BE2C (cell line): ENCODE measurements around the gene IQCE.
"Not testable (repeated sequence)": the region's sequence is repeated elsewhere in the genome, so short reads cannot be mapped to it uniquely, and the experiment has no call there.

Experiments used
- DNase-seq: peaks from one replicate; pipeline ENCODE4 v3.0.0-alpha.2; 2020
- H3K27me3 ChIP-seq: fragments of 250-450 bp; sonication (Bioruptor Pico); 2 replicates; pipeline ENCODE4 v1.5.1; 2020; ENCODE audit warnings: mild to moderate bottlenecking
- H3K36me3 ChIP-seq: fragments of 250-450 bp; sonication (Bioruptor Pico); 2 replicates; pipeline ENCODE4 v1.5.1; 2020; ENCODE audit warnings: mild to moderate bottlenecking
- H3K4me1 ChIP-seq: fragments of 250-450 bp; sonication (Bioruptor Pico); 2 replicates; pipeline ENCODE4 v1.5.1; 2020
- H3K4me3 ChIP-seq: 2 replicates; pipeline ENCODE4 v1.5.1; 2011; ENCODE audit warnings: low read depth, low read length
- H3K9me3 ChIP-seq: fragments of 250-450 bp; sonication (Bioruptor Pico); 2 replicates; pipeline ENCODE4 v1.5.1; 2020
- CTCF ChIP-seq: IDR thresholded peaks from 2 replicates; pipeline ENCODE4 v1.5.1; 2012; ENCODE audit warnings: mild to moderate bottlenecking, low read depth, low read length

Gene IQCE

GRCh38 chr7:2534214-2534613, 24.6 kb upstream of the IQCE start:
- DNase-seq, H3K4me3 ChIP-seq, H3K9me3 ChIP-seq, H3K4me1 ChIP-seq, H3K27me3 ChIP-seq: not testable (repeated sequence)
- H3K36me3 ChIP-seq: peaks cover 23% of the 10 kb centered on the region

GRCh38 chr7:2535872-2536627, 22.7 kb upstream of the IQCE start:
- not testable (repeated sequence) for H3K9me3 ChIP-seq, H3K4me1 ChIP-seq, H3K27me3 ChIP-seq, H3K4me3 ChIP-seq
- peak; percentile 79 for DNase-seq
- peaks cover 31% of the 10 kb centered on the region for H3K36me3 ChIP-seq

GRCh38 chr7:2537981-2538851, 20.6 kb upstream of the IQCE start:
- Histone ChIP-seq H3K27me3 (no peaks in the 10 kb centered on the region), H3K36me3 (peaks cover 45% of the 10 kb centered on the region)
- no peak for TF ChIP-seq CTCF

GRCh38 chr7:2539031-2539911, 19.5 kb upstream of the IQCE start:
- Histone ChIP-seq H3K36me3 (peaks cover 52% of the 10 kb centered on the region), H3K4me1 (no peaks in the 10 kb centered on the region), H3K4me3 (no peak overlapping the region), H3K27me3 (no peaks in the 10 kb centered on the region), H3K9me3 (no peaks in the 10 kb centered on the region)
- TF ChIP-seq CTCF: no peak
- DNase-seq: no peak

More at GRCh38 chr7:2537981-2538851, 20.6 kb upstream of the IQCE start:
- Histone ChIP-seq H3K4me1 (no peaks in the 10 kb centered on the region), H3K9me3 (no peaks in the 10 kb centered on the region), H3K4me3 (no peak overlapping the region)
- DNase-seq: peak; percentile 35

- H3K27me3 ChIP-seq: no peaks in the 10 kb centered on the region
These were observed 18.6 kb upstream of the IQCE start for GRCh38 chr7:2540133-2540532.

GRCh38 chr7:2540641-2541051, 18.1 kb upstream of the IQCE start:
- Histone ChIP-seq H3K36me3 (peaks cover 60% of the 10 kb centered on the region), H3K9me3 (no peaks in the 10 kb centered on the region), H3K4me1 (no peaks in the 10 kb centered on the region), H3K4me3 (no peak overlapping the region), H3K27me3 (no peaks in the 10 kb centered on the region)
- no peak for DNase-seq
- no peak for TF ChIP-seq CTCF

More at GRCh38 chr7:2540133-2540532, 18.6 kb upstream of the IQCE start:
- no peaks in the 10 kb centered on the region for H3K4me1 ChIP-seq
- peaks cover 58% of the 10 kb centered on the region for H3K36me3 ChIP-seq
- DNase-seq: no peak
- no peaks in the 10 kb centered on the region for H3K9me3 ChIP-seq
- H3K4me3 ChIP-seq: no peak overlapping the region
- no peak for TF ChIP-seq CTCF
